ENCODE data around the gene RPTOR.

Gene RPTOR

GRCh38 chr17:80726558-80727408 is 182.1 kb downstream of the RPTOR start:
- Histone ChIP-seq H3K4me1 (ENCODE audit: control insufficient read depth, insufficient read depth, low read length) (no peaks in the 10 kb centered on the region), H3K4me3 (ENCODE audit: low read length) (no peak overlapping the region), H3K9ac (ENCODE audit: low read length) (no peak overlapping the region), H3K27me3 (ENCODE audit: control insufficient read depth, insufficient read depth, low read length) (no peaks in the 10 kb centered on the region), H3K36me3 (ENCODE audit: control insufficient read depth, insufficient read depth, low read length) (no peaks in the 10 kb centered on the region), H3K27ac (ENCODE audit: low read depth, low read length) (no peak overlapping the region)

DNA sequence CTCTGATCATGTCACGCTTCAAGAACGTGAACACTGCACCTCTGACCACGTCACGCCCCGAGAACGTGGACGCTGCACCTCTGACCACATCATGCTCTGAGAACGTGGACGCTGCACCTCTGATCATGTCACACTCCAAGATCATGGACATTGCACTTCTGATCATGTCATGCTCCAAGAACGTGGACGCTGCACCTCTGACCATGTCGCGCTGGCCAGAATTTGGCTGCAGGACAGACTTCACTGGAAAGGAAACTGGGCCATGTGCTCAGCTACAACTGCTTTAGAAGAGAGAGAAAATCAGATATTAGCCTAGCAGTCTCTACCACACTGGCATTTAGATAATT is 182.7 kb downstream of the RPTOR start:
- Histone ChIP-seq H3K36me3 (ENCODE audit: control insufficient read depth, insufficient read depth, low read length) (no peaks in the 10 kb centered on the region), H3K4me1 (ENCODE audit: control insufficient read depth, insufficient read depth, low read length) (no peaks in the 10 kb centered on the region), H3K4me3 (ENCODE audit: low read length) (no peak overlapping the region), H3K27ac (ENCODE audit: low read depth, low read length) (no peak overlapping the region), H3K9ac (ENCODE audit: low read length) (no peak overlapping the region), H3K27me3 (ENCODE audit: control insufficient read depth, insufficient read depth, low read length) (no peaks in the 10 kb centered on the region)

GRCh38 chr17:80729016-80729415 is 184.4 kb downstream of the RPTOR start:
- Histone ChIP-seq H3K4me3 (ENCODE audit: low read length) (no peak overlapping the region), H3K4me1 (ENCODE audit: control insufficient read depth, insufficient read depth, low read length) (no peaks in the 10 kb centered on the region), H3K27ac (ENCODE audit: low read depth, low read length) (no peak overlapping the region), H3K9ac (ENCODE audit: low read length) (no peak overlapping the region), H3K36me3 (ENCODE audit: control insufficient read depth, insufficient read depth, low read length) (no peaks in the 10 kb centered on the region), H3K27me3 (ENCODE audit: control insufficient read depth, insufficient read depth, low read length) (no peaks in the 10 kb centered on the region)

GRCh38 chr17:80729761-80730160 is 185.1 kb downstream of the RPTOR start:
- Histone ChIP-seq H3K4me1 (ENCODE audit: control insufficient read depth, insufficient read depth, low read length) (no peaks in the 10 kb centered on the region), H3K36me3 (ENCODE audit: control insufficient read depth, insufficient read depth, low read length) (no peaks in the 10 kb centered on the region), H3K27ac (ENCODE audit: low read depth, low read length) (no peak overlapping the region), H3K9ac (ENCODE audit: low read length) (no peak overlapping the region), H3K27me3 (ENCODE audit: control insufficient read depth, insufficient read depth, low read length) (no peaks in the 10 kb centered on the region), H3K4me3 (ENCODE audit: low read length) (no peak overlapping the region)

GRCh38 chr17:80730739-80731138 is 186.1 kb downstream of the RPTOR start:
- no peak overlapping the region for H3K4me3 ChIP-seq (ENCODE audit: low read length)
- no peaks in the 10 kb centered on the region for H3K36me3 ChIP-seq (ENCODE audit: control insufficient read depth, insufficient read depth, low read length)
- no peaks in the 10 kb centered on the region for H3K4me1 ChIP-seq (ENCODE audit: control insufficient read depth, insufficient read depth, low read length)
- H3K27me3 ChIP-seq (ENCODE audit: control insufficient read depth, insufficient read depth, low read length): no peaks in the 10 kb centered on the region
- no peak overlapping the region for H3K27ac ChIP-seq (ENCODE audit: low read depth, low read length)
- no peak overlapping the region for H3K9ac ChIP-seq (ENCODE audit: low read length)

GRCh38 chr17:80731323-80731722 is 186.7 kb downstream of the RPTOR start:
- no peak overlapping the region for H3K27ac ChIP-seq (ENCODE audit: low read depth, low read length)
- no peaks in the 10 kb centered on the region for H3K4me1 ChIP-seq (ENCODE audit: control insufficient read depth, insufficient read depth, low read length)
- H3K4me3 ChIP-seq (ENCODE audit: low read length): no peak overlapping the region
- no peak overlapping the region for H3K9ac ChIP-seq (ENCODE audit: low read length)
- no peaks in the 10 kb centered on the region for H3K27me3 ChIP-seq (ENCODE audit: control insufficient read depth, insufficient read depth, low read length)
- no peaks in the 10 kb centered on the region for H3K36me3 ChIP-seq (ENCODE audit: control insufficient read depth, insufficient read depth, low read length)

DNA sequence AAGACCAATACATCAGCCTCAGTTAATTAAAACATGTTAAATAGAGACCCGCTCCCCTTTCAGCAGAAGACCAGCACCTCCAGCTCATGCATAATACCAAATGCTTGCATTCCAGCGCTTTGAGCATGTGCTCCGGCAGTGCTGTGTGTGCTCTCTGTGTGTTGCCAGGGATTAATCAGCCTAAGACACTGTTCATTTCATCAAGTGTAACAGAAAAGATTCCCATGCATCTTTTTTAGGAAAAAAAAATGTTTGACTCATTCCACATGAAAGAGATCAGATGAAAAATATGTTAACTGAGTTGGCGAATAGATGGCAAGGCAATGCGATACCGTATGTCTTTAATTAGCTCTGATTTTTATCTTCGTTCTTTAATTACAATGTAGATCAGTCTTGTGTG is 187.6 kb downstream of the RPTOR start:
- H3K27me3 ChIP-seq (ENCODE audit: control insufficient read depth, insufficient read depth, low read length): no peaks in the 10 kb centered on the region
- no peak overlapping the region for H3K4me3 ChIP-seq (ENCODE audit: low read length)
- no peaks in the 10 kb centered on the region for H3K4me1 ChIP-seq (ENCODE audit: control insufficient read depth, insufficient read depth, low read length)
- no peaks in the 10 kb centered on the region for H3K36me3 ChIP-seq (ENCODE audit: control insufficient read depth, insufficient read depth, low read length)
- no peak overlapping the region for H3K9ac ChIP-seq (ENCODE audit: low read length)
- H3K27ac ChIP-seq (ENCODE audit: low read depth, low read length): no peak overlapping the region

DNA sequence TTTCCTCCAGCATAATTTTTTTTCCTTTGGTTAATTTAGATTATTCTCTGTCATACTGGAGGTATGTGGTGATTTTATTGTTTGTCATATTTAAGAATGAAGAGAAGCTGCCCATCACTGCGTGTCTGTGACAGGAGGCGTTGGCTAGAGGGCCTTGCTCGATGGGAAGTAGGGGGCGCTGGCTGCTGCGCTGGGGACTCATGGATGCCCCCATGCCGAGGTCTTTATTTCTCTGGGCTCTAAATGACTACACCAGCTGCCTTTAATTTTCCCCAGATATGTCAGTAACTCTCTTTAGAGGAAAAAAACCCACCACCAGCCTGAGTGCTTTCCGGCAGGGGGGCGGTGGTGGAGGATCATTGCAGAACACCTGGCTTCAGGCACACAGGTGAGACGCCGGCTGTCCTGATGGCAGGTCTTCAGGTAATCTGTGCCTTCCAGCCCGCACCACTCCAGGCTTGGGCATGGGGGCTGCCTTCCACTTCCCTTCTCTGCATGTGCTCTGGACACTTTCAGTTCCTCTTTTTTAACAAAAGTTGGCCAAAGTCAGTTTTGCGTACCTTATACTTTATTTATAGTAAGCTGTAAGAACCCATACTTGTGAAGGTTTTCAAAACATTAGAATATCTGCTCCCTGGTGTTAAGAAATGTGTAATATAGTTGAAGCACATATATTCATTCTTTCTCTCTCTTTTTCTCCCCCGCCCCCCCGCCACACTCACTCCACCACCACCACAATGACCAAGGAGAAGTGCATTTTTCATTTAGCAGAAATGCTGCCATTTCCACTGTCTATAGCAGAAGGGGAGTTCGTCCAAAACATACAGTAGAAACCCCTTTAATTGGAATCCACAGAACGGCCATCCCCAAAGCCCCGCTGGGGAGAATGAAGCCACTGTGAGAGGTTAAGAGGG is 192.7 kb downstream of the RPTOR start:
- H3K27ac ChIP-seq (ENCODE audit: low read depth, low read length): no peak overlapping the region
- H3K4me3 ChIP-seq (ENCODE audit: low read length): no peak overlapping the region
- H3K9ac ChIP-seq (ENCODE audit: low read length): no peak overlapping the region
- H3K27me3 ChIP-seq (ENCODE audit: control insufficient read depth, insufficient read depth, low read length): no peaks in the 10 kb centered on the region
- no peaks in the 10 kb centered on the region for H3K4me1 ChIP-seq (ENCODE audit: control insufficient read depth, insufficient read depth, low read length)
- H3K36me3 ChIP-seq (ENCODE audit: control insufficient read depth, insufficient read depth, low read length): peaks cover 4% of the 10 kb centered on the region

GRCh38 chr17:80738020-80738808 is 193.6 kb downstream of the RPTOR start:
- H3K27ac ChIP-seq (ENCODE audit: low read depth, low read length): no peak overlapping the region
- no peak overlapping the region for H3K4me3 ChIP-seq (ENCODE audit: low read length)
- H3K27me3 ChIP-seq (ENCODE audit: control insufficient read depth, insufficient read depth, low read length): no peaks in the 10 kb centered on the region
- peaks cover 4% of the 10 kb centered on the region for H3K36me3 ChIP-seq (ENCODE audit: control insufficient read depth, insufficient read depth, low read length)
- no peak overlapping the region for H3K9ac ChIP-seq (ENCODE audit: low read length)
- no peaks in the 10 kb centered on the region for H3K4me1 ChIP-seq (ENCODE audit: control insufficient read depth, insufficient read depth, low read length)

DNA sequence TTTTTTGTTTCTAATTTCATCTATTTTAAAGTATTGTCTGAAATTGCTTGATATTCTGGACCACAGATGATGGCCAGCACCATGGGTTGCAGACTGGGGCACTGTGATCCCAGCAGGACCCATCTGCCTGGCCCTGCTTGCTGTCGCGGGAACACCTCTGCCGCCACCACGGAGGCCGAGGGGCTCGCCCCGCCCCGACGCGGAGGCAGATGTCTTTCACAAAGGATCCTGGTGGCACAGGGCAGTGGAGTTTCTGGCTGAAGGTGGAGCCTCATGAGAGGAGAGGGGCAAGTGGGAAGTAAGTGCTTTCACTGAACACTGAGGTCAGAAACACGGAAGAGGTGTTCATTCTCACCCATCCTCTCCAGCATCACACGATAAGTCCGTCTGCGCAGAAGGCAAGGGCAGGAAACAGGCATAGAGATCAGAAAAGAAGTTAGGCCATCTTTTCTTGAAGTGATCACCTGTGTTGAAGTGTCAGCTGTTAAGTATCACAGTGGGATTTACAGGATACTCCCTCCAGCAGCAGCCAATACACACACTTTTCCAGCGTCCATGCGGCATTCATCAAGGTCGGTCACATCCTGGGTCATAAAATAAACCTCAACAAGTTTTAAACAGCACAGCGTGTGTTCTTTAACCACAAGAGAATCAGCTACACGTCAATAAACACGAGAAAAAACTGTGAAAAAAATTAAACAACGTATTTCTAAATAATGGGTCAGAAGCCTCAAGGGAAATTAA is 194.5 kb downstream of the RPTOR start:
- Histone ChIP-seq H3K27ac (ENCODE audit: low read depth, low read length) (no peak overlapping the region), H3K36me3 (ENCODE audit: control insufficient read depth, insufficient read depth, low read length) (peaks cover 4% of the 10 kb centered on the region), H3K27me3 (ENCODE audit: control insufficient read depth, insufficient read depth, low read length) (no peaks in the 10 kb centered on the region), H3K4me1 (ENCODE audit: control insufficient read depth, insufficient read depth, low read length) (no peaks in the 10 kb centered on the region), H3K4me3 (ENCODE audit: low read length) (no peak overlapping the region), H3K9ac (ENCODE audit: low read length) (no peak overlapping the region)

DNA sequence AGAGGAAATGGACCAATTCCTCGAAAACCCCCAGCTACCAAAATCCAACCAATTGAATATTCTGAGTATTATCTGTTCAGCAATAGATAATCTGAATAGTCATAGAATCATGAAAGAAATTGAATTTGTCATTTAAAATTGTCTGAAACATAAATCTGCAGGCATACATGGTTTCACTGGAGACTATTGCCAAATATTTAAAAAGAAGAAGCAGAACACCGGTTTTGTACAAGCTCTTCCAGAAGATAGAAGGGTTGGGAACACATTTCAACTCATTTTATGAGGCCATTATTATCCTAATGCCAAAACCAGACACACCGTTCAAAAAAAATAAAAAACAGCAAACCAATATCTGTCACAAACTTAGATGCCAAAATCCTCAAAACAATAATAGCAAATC is 195.5 kb downstream of the RPTOR start:
- Histone ChIP-seq H3K9ac (ENCODE audit: low read length) (no peak overlapping the region), H3K4me3 (ENCODE audit: low read length) (no peak overlapping the region), H3K27ac (ENCODE audit: low read depth, low read length) (no peak overlapping the region), H3K27me3 (ENCODE audit: control insufficient read depth, insufficient read depth, low read length) (no peaks in the 10 kb centered on the region), H3K36me3 (ENCODE audit: control insufficient read depth, insufficient read depth, low read length) (peaks cover 4% of the 10 kb centered on the region), H3K4me1 (ENCODE audit: control insufficient read depth, insufficient read depth, low read length) (no peaks in the 10 kb centered on the region)

DNA sequence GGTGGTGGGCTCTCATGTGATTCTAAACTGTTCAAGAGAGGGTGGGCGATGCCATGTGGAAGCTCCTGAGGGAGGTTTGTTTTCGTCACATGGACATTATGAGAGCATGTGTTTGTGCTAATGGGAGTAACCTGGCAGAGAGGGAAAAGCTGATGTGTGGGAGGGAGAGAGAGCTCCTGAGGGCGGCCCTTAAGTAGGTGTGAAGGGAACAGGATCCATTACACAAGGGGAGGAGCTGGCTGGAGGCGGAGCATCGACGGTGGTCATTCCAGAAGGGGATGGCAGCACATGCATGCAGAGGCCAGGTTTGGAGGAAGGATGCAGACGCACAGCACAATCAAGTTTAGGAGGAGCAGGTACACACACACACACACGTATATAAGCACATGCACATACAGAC is 197.5 kb downstream of the RPTOR start:
- no peak overlapping the region for H3K4me3 ChIP-seq (ENCODE audit: low read length)
- no peak overlapping the region for H3K27ac ChIP-seq (ENCODE audit: low read depth, low read length)

More for the DNA sequence above, 197.5 kb downstream of the RPTOR start:
- no peaks in the 10 kb centered on the region for H3K27me3 ChIP-seq (ENCODE audit: control insufficient read depth, insufficient read depth, low read length)
- no peaks in the 10 kb centered on the region for H3K4me1 ChIP-seq (ENCODE audit: control insufficient read depth, insufficient read depth, low read length)
- peaks cover 4% of the 10 kb centered on the region for H3K36me3 ChIP-seq (ENCODE audit: control insufficient read depth, insufficient read depth, low read length)
- H3K9ac ChIP-seq (ENCODE audit: low read length): no peak overlapping the region

Data from rectal smooth muscle tissue (tissue), 1 donor.